HL-60/S4 (cell line): ENCODE measurements around the gene GRIK5.

ENCODE experiments used
- in situ Hi-C: fragments of 300-500 bp; cut with MboI; formaldehyde crosslinking; loops from 2 replicates; pipeline ENCODE4 v1.14.3; 2022; ENCODE audit warnings: low sequenced_read_pairs

GRIK5 gene

DNA sequence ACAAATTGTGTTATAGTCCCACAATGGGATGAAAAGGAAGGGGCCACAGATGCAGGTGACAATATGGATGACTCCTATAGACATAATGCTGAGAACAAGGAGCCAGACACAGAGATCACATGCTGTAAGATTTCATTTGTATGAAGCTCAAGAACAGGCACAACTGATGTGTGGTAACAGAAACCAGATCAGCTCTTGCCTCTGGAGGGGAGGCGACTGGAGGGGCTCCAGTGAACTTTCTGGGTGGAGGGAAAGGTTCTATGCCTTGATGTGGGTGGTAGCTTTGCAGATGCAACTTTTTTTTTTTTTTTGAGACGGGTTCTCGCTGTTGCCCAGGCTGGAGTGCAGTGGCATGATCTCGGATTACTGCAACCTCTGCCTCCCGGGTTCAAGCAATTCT is 104.9 kb downstream of the GRIK5 start:
- in situ Hi-C loops, result no loop called here

DNA sequence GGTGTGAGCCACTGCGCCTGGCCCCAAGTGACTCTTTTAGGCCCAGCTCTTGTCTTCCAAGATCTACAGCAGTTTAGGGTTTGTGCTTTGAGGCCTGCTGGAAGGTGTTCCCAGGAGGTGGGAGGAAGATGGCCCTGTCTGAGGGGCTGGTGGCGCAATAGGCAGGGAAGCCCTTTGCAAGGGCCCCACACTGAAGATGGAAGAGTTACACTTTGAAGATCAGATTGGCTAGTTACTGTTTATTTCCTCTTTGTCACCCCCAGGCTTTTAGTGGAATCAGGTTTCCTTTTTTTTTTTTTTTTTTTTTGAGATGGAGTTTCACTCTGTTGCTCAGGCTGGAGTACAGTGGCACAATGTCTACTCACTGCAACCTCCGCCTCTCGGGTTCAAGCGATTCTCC is 109.0 kb downstream of the GRIK5 start:
- in situ Hi-C loops, result no loop called here

DNA sequence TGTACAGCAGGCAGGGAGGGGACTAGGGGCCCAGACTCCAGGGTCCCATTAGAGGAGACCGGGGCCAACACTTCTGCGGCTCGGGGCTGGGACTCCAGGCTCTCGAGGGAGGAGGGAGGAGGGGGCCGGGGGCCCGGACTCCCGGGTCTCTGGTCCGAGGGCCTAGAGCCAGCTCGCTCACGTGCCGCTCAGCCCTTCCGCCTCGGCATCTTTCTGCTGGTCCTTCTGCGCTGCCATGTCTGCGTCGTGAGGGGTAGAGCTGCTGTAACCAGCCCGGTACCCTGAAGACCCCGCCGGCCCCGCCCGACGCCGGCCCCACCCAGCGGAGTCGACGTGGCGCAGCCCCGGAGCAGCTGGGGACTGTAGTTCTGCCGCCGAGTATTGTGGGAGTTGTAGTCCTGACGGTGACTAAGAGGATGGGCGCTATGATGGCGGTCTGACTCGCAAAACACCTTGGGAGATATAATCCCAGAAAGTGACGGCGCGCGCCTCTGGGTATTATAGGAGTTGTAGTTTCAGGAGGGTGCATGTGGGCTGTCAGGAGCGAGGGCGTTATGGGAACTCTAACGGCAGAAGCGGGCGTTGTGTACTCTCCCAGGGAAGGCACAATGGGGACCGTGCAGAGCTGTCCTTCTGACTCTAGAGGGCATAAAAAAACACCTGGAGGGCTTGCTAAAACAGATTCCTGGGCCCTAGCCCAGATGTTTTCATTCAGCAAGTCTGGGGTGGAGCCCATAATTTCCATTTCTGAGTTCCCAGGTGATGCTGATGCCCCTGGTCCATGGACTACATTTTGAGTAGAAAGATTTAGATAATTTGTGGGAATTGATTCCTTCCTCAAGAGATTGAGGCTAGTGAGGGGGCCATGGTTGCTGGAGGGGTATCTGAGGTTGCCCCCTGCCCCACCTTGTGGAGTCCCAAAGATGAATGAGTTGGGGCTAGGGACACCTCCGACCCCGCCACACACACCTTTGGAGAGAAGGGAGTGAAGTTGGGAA is 110.7 kb downstream of the GRIK5 start, which contains the start of gene RABAC1:
TSS of gene RABAC1 (minus strand) at position 266 of the 998 bp plus-strand sequence. CDS start at position 237, 29 bp downstream.
- in situ Hi-C loops, result no loop called here

DNA sequence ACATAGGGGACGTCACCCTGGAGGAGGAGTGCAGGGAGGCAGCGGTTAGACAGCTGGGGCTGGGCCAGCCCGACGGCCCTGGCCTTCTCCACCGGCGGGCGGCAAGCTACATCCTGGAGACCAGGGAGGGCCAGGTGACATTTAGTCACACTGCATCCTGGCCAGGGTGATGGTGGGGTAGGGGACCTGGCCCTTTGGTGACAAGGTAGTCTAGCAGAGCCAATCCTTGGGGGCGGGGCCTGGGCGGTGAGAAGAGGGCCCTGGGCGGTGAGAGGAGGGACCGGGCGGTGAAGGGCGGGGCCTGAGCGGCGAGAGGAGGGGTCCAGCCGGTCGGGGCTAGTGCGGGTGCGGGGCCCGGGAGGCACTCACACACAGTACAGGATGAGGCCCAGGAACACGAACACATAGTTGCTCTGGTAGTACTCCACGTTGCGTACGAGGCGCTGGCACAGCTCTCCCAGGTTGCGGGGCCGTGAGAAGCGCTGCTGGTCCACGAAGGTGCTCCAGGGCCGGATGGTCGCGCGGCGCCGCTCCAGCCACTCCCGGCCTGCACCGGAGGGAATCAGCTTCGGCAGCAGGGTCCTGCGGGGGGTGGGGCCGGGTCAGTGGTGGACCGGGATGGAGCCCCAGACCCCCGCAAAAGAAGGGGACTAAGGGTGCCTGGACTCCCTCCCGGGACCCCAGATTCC is 111.5 kb downstream of the GRIK5 start:
- in situ Hi-C loops, result no loop called here

DNA sequence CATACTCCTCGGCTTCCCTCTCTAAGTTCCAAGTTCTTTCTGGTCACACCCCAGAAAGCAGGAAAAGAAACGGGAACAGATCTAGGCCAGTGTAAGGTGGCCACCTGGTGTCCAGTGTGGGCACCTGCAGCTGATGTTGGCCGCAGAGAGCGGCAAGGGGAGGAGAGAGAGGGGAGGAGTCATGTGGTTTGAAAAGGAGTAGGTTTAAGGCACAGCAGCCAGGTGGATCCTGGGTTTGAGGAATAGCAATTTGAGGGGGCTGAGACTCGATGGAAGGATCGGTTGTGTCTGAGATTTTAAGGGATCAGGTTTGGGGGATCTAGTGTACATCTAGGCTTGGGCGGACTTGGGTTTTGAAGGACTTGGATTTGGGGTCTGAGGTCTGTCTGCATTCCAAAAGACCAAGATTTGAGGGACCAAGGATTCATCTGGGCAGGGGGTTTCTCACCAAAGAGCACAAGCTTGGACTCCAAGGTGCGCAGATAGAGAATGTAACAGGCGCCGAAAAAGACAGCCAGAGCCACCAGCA is 112.1 kb downstream of the GRIK5 start:
- in situ Hi-C loops, result no loop called here

DNA sequence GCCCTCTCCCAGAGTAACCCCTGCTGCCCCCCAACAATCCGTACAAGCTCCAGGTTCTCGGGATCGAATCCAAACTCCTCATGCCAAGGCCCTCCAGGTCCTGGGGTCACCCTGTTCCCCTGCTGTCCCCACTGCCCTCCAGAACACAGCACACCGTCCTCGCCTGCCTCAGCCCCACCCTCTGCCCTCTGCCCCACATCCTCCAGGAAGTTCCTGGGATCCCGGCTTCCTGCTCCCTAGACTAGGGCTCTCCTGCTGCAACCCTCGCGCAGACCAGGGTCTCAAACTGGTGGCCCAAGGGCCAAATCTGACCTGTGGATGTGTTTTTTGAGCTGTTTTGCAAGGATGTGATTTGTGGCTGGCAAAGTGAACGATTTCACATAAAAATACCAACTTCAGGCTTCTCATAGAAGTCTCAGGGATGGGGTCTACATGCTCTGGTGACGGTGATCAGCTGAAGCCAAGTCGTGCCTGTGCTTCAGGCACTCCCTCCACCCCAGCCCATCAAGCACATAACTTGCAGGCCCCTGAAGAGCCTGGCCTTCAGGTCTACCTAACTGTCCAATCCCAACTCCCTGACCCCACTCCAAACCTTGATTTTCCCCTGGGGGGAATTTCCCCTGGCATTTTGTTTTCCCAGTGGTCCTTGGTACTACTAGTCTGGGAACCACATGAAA is 112.7 kb downstream of the GRIK5 start:
- in situ Hi-C loops, result no loop called here

DNA sequence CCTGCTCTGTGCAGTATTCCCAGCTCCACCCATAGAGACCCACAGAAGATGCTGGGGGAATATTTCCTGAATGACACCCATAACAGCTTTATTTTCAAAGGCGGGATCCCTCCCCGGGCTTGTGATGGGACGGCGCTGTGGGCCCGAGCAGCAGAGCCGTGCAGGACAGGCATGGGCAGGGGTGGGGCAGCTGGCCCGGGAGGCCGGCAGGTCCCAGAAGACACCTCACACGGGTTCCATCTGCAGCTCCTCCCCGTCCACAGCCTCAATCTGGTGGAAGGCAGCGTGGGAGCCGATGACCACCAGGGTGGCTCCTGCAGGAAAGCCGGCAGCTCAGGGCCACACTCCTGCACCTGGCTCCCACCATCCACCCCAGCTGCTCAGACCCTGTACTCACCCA is 113.4 kb downstream of the GRIK5 start:
- in situ Hi-C loops, result no loop called here

DNA sequence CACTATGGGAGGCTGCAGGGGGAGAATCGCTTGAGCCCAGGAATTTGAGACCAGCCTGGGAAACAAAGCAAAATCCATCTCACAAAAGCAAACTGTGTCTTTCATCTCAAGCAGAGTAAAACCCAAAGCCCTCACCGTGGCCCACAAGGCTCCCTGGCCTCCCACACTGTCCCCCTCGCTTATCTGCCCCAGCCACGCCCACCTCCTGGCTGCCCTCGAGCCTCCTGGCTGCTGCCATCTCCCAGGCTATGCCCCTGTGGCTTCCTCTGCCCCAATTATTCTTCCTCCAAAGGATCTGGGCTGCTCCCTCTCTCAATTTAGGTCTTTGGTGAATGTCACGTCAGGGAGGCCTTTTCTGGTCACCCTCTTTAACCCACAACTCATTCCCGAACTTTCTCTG is 114.5 kb downstream of the GRIK5 start:
- in situ Hi-C loops, result no loop called here

DNA sequence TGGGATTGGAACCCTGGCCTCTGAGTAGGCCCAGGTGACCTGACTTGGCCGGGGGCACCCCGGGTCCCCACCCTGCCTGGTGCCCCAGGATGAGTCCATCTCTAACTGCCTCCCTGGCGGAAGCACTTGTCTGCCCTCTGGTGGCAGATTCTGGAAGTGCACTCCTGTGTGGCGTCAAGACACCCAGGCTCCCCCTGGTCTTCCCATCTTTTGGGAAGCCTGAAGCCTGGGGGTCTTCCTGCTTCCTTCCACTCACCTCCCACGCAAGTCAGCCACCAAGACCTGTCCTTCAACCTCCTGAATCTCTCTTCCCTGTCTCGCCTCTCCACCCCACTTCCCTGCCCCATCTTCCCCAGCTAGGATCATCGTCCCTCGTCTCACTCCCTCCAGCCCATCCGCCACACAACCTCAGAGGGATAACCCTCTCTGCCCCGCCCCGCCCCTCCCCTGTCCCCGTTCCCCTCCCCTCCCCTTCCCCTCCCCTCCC is 118.3 kb downstream of the GRIK5 start:
- in situ Hi-C loops, result no loop called here
